HepG2 (cell line): ENCODE data around the gene P3H2. TPM values are rescaled to one million over a fixed set of nuclear protein-coding genes. Genes with fewer than 3 reads are reported as not detected.
"Not testable (repeated sequence)": the region's sequence is repeated elsewhere in the genome, so short reads cannot be mapped to it uniquely, and the experiment has no call there.

Experiments
- ATAC-seq: fragments of 200-7000 bp; cut with Tn5 transposase; 3 replicates; pipeline ENCODE4 v1.9.1; 2020; ENCODE audit warnings: mild to moderate bottlenecking, moderate library complexity
- BruUV-seq: library from RNA; stranded (reverse); fragments of 400-500 nt; replicated peaks from 2 replicates; lab custom pipeline; 2021; lab: Mats Ljungman, UMichigan
- CTCF ChIA-PET: fragments of 300-600 bp; formaldehyde crosslinking; extraction: SDS; loops from one replicate; lab custom pipeline; 2021; ENCODE audit warnings: low total read pairs, inconsistent platforms, low intra/inter-chr PET ratio; lab: Yijun Ruan, JAX
- POLR2A ChIA-PET: fragments of 350-600 bp; sonication (Branson Sonifier 250); formaldehyde crosslinking; loops from one replicate; lab custom pipeline; 2020; ENCODE audit warnings: antibody characterized with exemption, inconsistent platforms; lab: Yijun Ruan, JAX
- DNase-seq: peaks from one replicate; pipeline ENCODE4 v3.0.0-alpha.2; 2015; ENCODE audit warnings: low spot score
- FAIRE-seq: peaks from 3 replicates; lab custom pipeline; 2011; peaks lifted over from hg19 to GRCh38; lab: Jason Lieb, UNC
- H2AFZ ChIP-seq: one replicate; pipeline ENCODE4 v1.6.1; 2011; ENCODE audit warnings: low read length, inconsistent platforms
- H3K27ac ChIP-seq: fragments of 300-600 bp; 3 replicates; pipeline ENCODE4 v1.8.0; 2011; ENCODE audit warnings: mixed run types, mild to moderate bottlenecking, mixed read lengths, low read length, inconsistent platforms; ENCODE audit not compliant: insufficient read depth; ENCODE audit errors: extremely low read length
- H3K27me3 ChIP-seq, 2 experiments: fragments of 200-600 bp in 1 of 2; 2 replicates in 1 of 2; 3 replicates in 1 of 2; pipeline versions ENCODE4 v1.6.0 to v1.8.0; 2011; ENCODE audit warnings: low read length in 2 of 2, mild to moderate bottlenecking in 2 of 2, moderate library complexity in 2 of 2, inconsistent platforms in 1 of 2; ENCODE audit not compliant: insufficient read depth in 2 of 2, control insufficient read depth in 1 of 2
- H3K36me3 ChIP-seq, 2 experiments: fragments of 200-600 bp in 1 of 2; replicated peaks in 1 of 2; 2 replicates in 1 of 2; 3 replicates in 1 of 2; pipeline versions ENCODE4 v1.5.1 to v1.8.0; 2011; ENCODE audit warnings: low read length in 2 of 2, inconsistent platforms in 1 of 2; ENCODE audit not compliant: insufficient read depth in 2 of 2, control insufficient read depth in 1 of 2
- H3K4me1 ChIP-seq: 2 replicates; pipeline ENCODE4 v1.5.1; 2012; ENCODE audit warnings: low read length, inconsistent platforms; ENCODE audit not compliant: insufficient read depth
- H3K4me2 ChIP-seq: 2 replicates; pipeline ENCODE4 v1.6.0; 2011; ENCODE audit warnings: low read depth, low read length, inconsistent platforms
- H3K4me3 ChIP-seq, 3 experiments: fragments of 200-600 bp in 1 of 3; sonication (generic), shearing (Covaris generic) in 1 of 3; replicated peaks in 1 of 3; 2 replicates each; pipeline ENCODE4 v1.5.1; 2011 to 2016; ENCODE audit warnings: low read length in 3 of 3, inconsistent platforms in 2 of 3, low read depth in 2 of 3, mild to moderate bottlenecking in 2 of 3, control low read depth in 1 of 3, mixed read lengths in 1 of 3; ENCODE audit not compliant: insufficient read depth in 1 of 3
- H3K79me2 ChIP-seq: one replicate; pipeline ENCODE4 v1.6.1; 2011; ENCODE audit warnings: low read length, inconsistent platforms; ENCODE audit not compliant: insufficient read depth
- H3K9ac ChIP-seq: 2 replicates; pipeline ENCODE4 v1.6.0; 2011; ENCODE audit warnings: mild to moderate bottlenecking, low read depth, low read length, inconsistent platforms; ENCODE audit not compliant: insufficient read depth
- H3K9me3 ChIP-seq: 2 replicates; pipeline ENCODE4 v1.5.1; 2012; ENCODE audit warnings: mild to moderate bottlenecking, low read length
- H4K20me1 ChIP-seq: 2 replicates; pipeline ENCODE4 v1.6.0; 2011; ENCODE audit warnings: inconsistent platforms, mild to moderate bottlenecking, low read length, moderate library complexity; ENCODE audit not compliant: insufficient read depth
- MEIS2 ChIP-seq: sonication (generic); formaldehyde crosslinking; IDR thresholded peaks from 2 replicates; pipeline ENCODE4 v1.9.0; 2021; ENCODE audit warnings: mild to moderate bottlenecking, missing genetic modification reagents
- THAP9 ChIP-seq: sonication (generic); formaldehyde crosslinking; IDR thresholded peaks from 2 replicates; pipeline ENCODE4; 2020; ENCODE audit warnings: missing genetic modification reagents, mild to moderate bottlenecking, borderline replicate concordance
- ZNF841 ChIP-seq: sonication (generic); formaldehyde crosslinking; IDR thresholded peaks from 2 replicates; pipeline ENCODE4 v1.8.1; 2023; ENCODE audit warnings: missing genetic modification reagents, borderline replicate concordance
- WGBS: methylation state at CpG from one replicate; pipeline ENCODE4 v1.1.6; 2017; ENCODE audit warnings: low lambda C conversion rate; 5-methylcytosine and 5-hydroxymethylcytosine counted together
- in situ Hi-C: cut with HindIII; loops from 2 replicates; pipeline ENCODE4 v1.10.0; 2017; ENCODE audit warnings: low pct_unique_long_range_greater_than_20kb; ENCODE audit not compliant: extremely low pct_ligation_motif_present
- intact Hi-C: fragments of 100-400 bp; cut with micrococcal nuclease; formaldehyde crosslinking; loops from one replicate; pipeline ENCODE4 v1.10.0; 2022; ENCODE audit not compliant: unreplicated experiment
- polyA plus RNA-seq, 8 experiments: library from polyadenylated mRNA; depleted of rRNA in 3 of 8; stranded (reverse) in 7 of 8; unstranded in 1 of 8; fragments of >200 nt; fragmentation: Illumina TruSeq in 4 of 8; extraction: Trizol in 4 of 8; gene quantifications; 2 replicates each; pipeline versions ENCODE4 v1.2.1 to v1.2.3, GENCODE V29; 2011 to 2016; ENCODE audit warnings: low read depth in 4 of 8, missing spikeins in 1 of 8, mixed read lengths in 1 of 8; ENCODE audit not compliant: insufficient read depth in 1 of 8
- total RNA-seq, 5 experiments: library from RNA; depleted of rRNA; stranded (reverse); fragments of >200 nt; fragmentation: Illumina TruSeq; extraction: Trizol; gene quantifications; 2 replicates each; pipeline ENCODE4 v1.2.3, GENCODE V29; 2016; ENCODE audit warnings: low read depth in 1 of 5

The P3H2 gene
- total and polyA plus RNA-seq, 2 of the 13 experiments (the other 11 are each of a cell fraction or from before 2014, with no cell fraction given): not detected

GRCh38 chr3:190165253-190165652 is 44.6 kb upstream of the P3H2 start (continued):
- TF ChIP-seq THAP9 (CRISPR knock-in tag): no peak
- no peak for TF ChIP-seq ZNF841 (CRISPR knock-in tag)
- TF ChIP-seq MEIS2 (CRISPR knock-in tag): no peak

GRCh38 chr3:190162013-190162412 is 41.3 kb upstream of the P3H2 start:
- H3K4me1 ChIP-seq, DNase-seq, in situ Hi-C loops, BruUV-seq, H2AFZ ChIP-seq, intact Hi-C loops, H3K4me2 ChIP-seq, FAIRE-seq, H3K27ac ChIP-seq, POLR2A ChIA-PET, ATAC-seq, H3K36me3 ChIP-seq, H3K27me3 ChIP-seq, CTCF ChIA-PET, H3K4me3 ChIP-seq, H3K9me3 ChIP-seq, H4K20me1 ChIP-seq, H3K9ac ChIP-seq, H3K79me2 ChIP-seq: not testable (repeated sequence)
- 66% methylated on average over 7 of the region's 9 CpGs for WGBS
